HepG2 (cell line): ENCODE measurements around the gene NTM. TPM values are rescaled to one million over a fixed set of nuclear protein-coding genes. Genes with fewer than 3 reads are reported as not detected.

Experiments used
- ATAC-seq: fragments of 200-7000 bp; cut with Tn5 transposase; 3 replicates; pipeline ENCODE4 v1.9.1; 2020; ENCODE audit warnings: mild to moderate bottlenecking, moderate library complexity
- BruUV-seq: library from RNA; stranded (reverse); fragments of 400-500 nt; replicated peaks from 2 replicates; lab custom pipeline; 2021; lab: Mats Ljungman, UMichigan
- CTCF ChIA-PET: fragments of 300-600 bp; formaldehyde crosslinking; extraction: SDS; loops from one replicate; lab custom pipeline; 2021; ENCODE audit warnings: low total read pairs, inconsistent platforms, low intra/inter-chr PET ratio; lab: Yijun Ruan, JAX
- POLR2A ChIA-PET: fragments of 350-600 bp; sonication (Branson Sonifier 250); formaldehyde crosslinking; loops from one replicate; lab custom pipeline; 2020; ENCODE audit warnings: antibody characterized with exemption, inconsistent platforms; lab: Yijun Ruan, JAX
- DNase-seq: peaks from one replicate; pipeline ENCODE4 v3.0.0-alpha.2; 2015; ENCODE audit warnings: low spot score
- FAIRE-seq: peaks from 3 replicates; lab custom pipeline; 2011; peaks lifted over from hg19 to GRCh38; lab: Jason Lieb, UNC
- H2AFZ ChIP-seq: one replicate; pipeline ENCODE4 v1.6.1; 2011; ENCODE audit warnings: low read length, inconsistent platforms
- H3K27ac ChIP-seq: fragments of 300-600 bp; 3 replicates; pipeline ENCODE4 v1.8.0; 2011; ENCODE audit warnings: mixed run types, mild to moderate bottlenecking, mixed read lengths, low read length, inconsistent platforms; ENCODE audit not compliant: insufficient read depth; ENCODE audit errors: extremely low read length
- H3K27me3 ChIP-seq, 2 experiments: fragments of 200-600 bp in 1 of 2; 2 replicates in 1 of 2; 3 replicates in 1 of 2; pipeline versions ENCODE4 v1.6.0 to v1.8.0; 2011; ENCODE audit warnings: low read length in 2 of 2, mild to moderate bottlenecking in 2 of 2, moderate library complexity in 2 of 2, inconsistent platforms in 1 of 2; ENCODE audit not compliant: insufficient read depth in 2 of 2, control insufficient read depth in 1 of 2
- H3K36me3 ChIP-seq, 2 experiments: fragments of 200-600 bp in 1 of 2; replicated peaks in 1 of 2; 2 replicates in 1 of 2; 3 replicates in 1 of 2; pipeline versions ENCODE4 v1.5.1 to v1.8.0; 2011; ENCODE audit warnings: low read length in 2 of 2, inconsistent platforms in 1 of 2; ENCODE audit not compliant: insufficient read depth in 2 of 2, control insufficient read depth in 1 of 2
- H3K4me1 ChIP-seq: 2 replicates; pipeline ENCODE4 v1.5.1; 2012; ENCODE audit warnings: low read length, inconsistent platforms; ENCODE audit not compliant: insufficient read depth
- H3K4me2 ChIP-seq: 2 replicates; pipeline ENCODE4 v1.6.0; 2011; ENCODE audit warnings: low read depth, low read length, inconsistent platforms
- H3K4me3 ChIP-seq, 3 experiments: fragments of 200-600 bp in 1 of 3; sonication (generic), shearing (Covaris generic) in 1 of 3; replicated peaks in 1 of 3; 2 replicates each; pipeline ENCODE4 v1.5.1; 2011 to 2016; ENCODE audit warnings: low read length in 3 of 3, inconsistent platforms in 2 of 3, low read depth in 2 of 3, mild to moderate bottlenecking in 2 of 3, control low read depth in 1 of 3, mixed read lengths in 1 of 3; ENCODE audit not compliant: insufficient read depth in 1 of 3
- H3K79me2 ChIP-seq: one replicate; pipeline ENCODE4 v1.6.1; 2011; ENCODE audit warnings: low read length, inconsistent platforms; ENCODE audit not compliant: insufficient read depth
- H3K9ac ChIP-seq: 2 replicates; pipeline ENCODE4 v1.6.0; 2011; ENCODE audit warnings: mild to moderate bottlenecking, low read depth, low read length, inconsistent platforms; ENCODE audit not compliant: insufficient read depth
- H3K9me3 ChIP-seq: 2 replicates; pipeline ENCODE4 v1.5.1; 2012; ENCODE audit warnings: mild to moderate bottlenecking, low read length
- H4K20me1 ChIP-seq: 2 replicates; pipeline ENCODE4 v1.6.0; 2011; ENCODE audit warnings: inconsistent platforms, mild to moderate bottlenecking, low read length, moderate library complexity; ENCODE audit not compliant: insufficient read depth
- DMAP1 ChIP-seq: IDR thresholded peaks from 2 replicates; pipeline ENCODE4 v1.6.1; 2016
- FOXK1 ChIP-seq: sonication (generic); formaldehyde crosslinking; IDR thresholded peaks from 2 replicates; pipeline ENCODE4 v1.4.0; 2020; ENCODE audit warnings: low read depth, missing genetic modification reagents, borderline replicate concordance
- HES4 ChIP-seq: sonication (generic); formaldehyde crosslinking; IDR thresholded peaks from 2 replicates; pipeline ENCODE4 v1.9.0; 2021; ENCODE audit warnings: mild to moderate bottlenecking, missing genetic modification reagents, borderline replicate concordance
- IKZF5 ChIP-seq: IDR thresholded peaks from 2 replicates; pipeline ENCODE4 v1.6.1; 2018; ENCODE audit warnings: missing genetic modification reagents, mild to moderate bottlenecking, missing compliant biosample characterization
- NBN ChIP-seq: fragments of 450-650 bp; conservative IDR thresholded peaks from 2 replicates; pipeline ENCODE4 v1.6.1; 2017
- POLR2AphosphoS2 ChIP-seq: IDR thresholded peaks from 2 replicates; pipeline ENCODE4 v1.6.1; 2011; ENCODE audit warnings: low read depth, low read length, improper control_type of control experiment
- PPARG ChIP-seq: conservative IDR thresholded peaks from 2 replicates; pipeline ENCODE4 v1.6.1; 2016; ENCODE audit warnings: missing biosample characterization, missing genetic modification reagents
- TEAD3 ChIP-seq: optimal IDR thresholded peaks from 2 replicates; pipeline ENCODE3; 2016; ENCODE audit warnings: borderline replicate concordance
- ZC3H13 ChIP-seq: sonication (generic); formaldehyde crosslinking; IDR thresholded peaks from 2 replicates; pipeline ENCODE4 v1.8.1; 2023; ENCODE audit warnings: mild to moderate bottlenecking, missing genetic modification reagents, moderate library complexity
- ZNF326 ChIP-seq: sonication (generic); formaldehyde crosslinking; IDR thresholded peaks from 2 replicates; pipeline ENCODE4 v1.4.0; 2020; ENCODE audit warnings: missing genetic modification reagents, borderline replicate concordance
- ZNF354B ChIP-seq: sonication (generic); formaldehyde crosslinking; IDR thresholded peaks from 2 replicates; pipeline ENCODE4 v1.8.0; 2022; ENCODE audit warnings: mild to moderate bottlenecking, missing genetic modification reagents
- ZNF496 ChIP-seq: sonication (generic); formaldehyde crosslinking; IDR thresholded peaks from 2 replicates; pipeline ENCODE4 v1.8.1; 2023; ENCODE audit warnings: mild to moderate bottlenecking, moderate library complexity, missing genetic modification reagents; ENCODE audit not compliant: insufficient replicate concordance
- ZNF547 ChIP-seq: sonication (generic); formaldehyde crosslinking; IDR thresholded peaks from 2 replicates; pipeline ENCODE4 v1.5.1; 2020; ENCODE audit warnings: mild to moderate bottlenecking, missing genetic modification reagents
- ZNF550 ChIP-seq: sonication (generic); formaldehyde crosslinking; IDR thresholded peaks from 2 replicates; pipeline ENCODE4 v1.4.0; 2020; ENCODE audit warnings: mild to moderate bottlenecking, missing genetic modification reagents, borderline replicate concordance
- WGBS: methylation state at CpG from one replicate; pipeline ENCODE4 v1.1.6; 2017; ENCODE audit warnings: low lambda C conversion rate; 5-methylcytosine and 5-hydroxymethylcytosine counted together
- in situ Hi-C: cut with HindIII; loops from 2 replicates; pipeline ENCODE4 v1.10.0; 2017; ENCODE audit warnings: low pct_unique_long_range_greater_than_20kb; ENCODE audit not compliant: extremely low pct_ligation_motif_present
- intact Hi-C: fragments of 100-400 bp; cut with micrococcal nuclease; formaldehyde crosslinking; loops from one replicate; pipeline ENCODE4 v1.10.0; 2022; ENCODE audit not compliant: unreplicated experiment
- polyA plus RNA-seq, 8 experiments: library from polyadenylated mRNA; depleted of rRNA in 3 of 8; stranded (reverse) in 7 of 8; unstranded in 1 of 8; fragments of >200 nt; fragmentation: Illumina TruSeq in 4 of 8; extraction: Trizol in 4 of 8; gene quantifications; 2 replicates each; pipeline versions ENCODE4 v1.2.1 to v1.2.3, GENCODE V29; 2011 to 2016; ENCODE audit warnings: low read depth in 4 of 8, missing spikeins in 1 of 8, mixed read lengths in 1 of 8; ENCODE audit not compliant: insufficient read depth in 1 of 8
- total RNA-seq, 5 experiments: library from RNA; depleted of rRNA; stranded (reverse); fragments of >200 nt; fragmentation: Illumina TruSeq; extraction: Trizol; gene quantifications; 2 replicates each; pipeline ENCODE4 v1.2.3, GENCODE V29; 2016; ENCODE audit warnings: low read depth in 1 of 5
- TF ChIP-seq, protein P1 (sequence below): sonication (generic); formaldehyde crosslinking; IDR thresholded peaks from 2 replicates; pipeline ENCODE4 v1.5.0; 2020; ENCODE audit warnings: mild to moderate bottlenecking, missing genetic modification reagents, moderate library complexity
- TF ChIP-seq, protein P2 (sequence below): sonication (generic); formaldehyde crosslinking; IDR thresholded peaks from 2 replicates; pipeline ENCODE4 v1.4.0; 2020; ENCODE audit warnings: mild to moderate bottlenecking, missing genetic modification reagents, borderline replicate concordance

Gene NTM
- total and polyA plus RNA-seq, 2 of the 13 experiments (the other 11 are each of a cell fraction or from before 2014, with no cell fraction given), result not detected

DNA sequence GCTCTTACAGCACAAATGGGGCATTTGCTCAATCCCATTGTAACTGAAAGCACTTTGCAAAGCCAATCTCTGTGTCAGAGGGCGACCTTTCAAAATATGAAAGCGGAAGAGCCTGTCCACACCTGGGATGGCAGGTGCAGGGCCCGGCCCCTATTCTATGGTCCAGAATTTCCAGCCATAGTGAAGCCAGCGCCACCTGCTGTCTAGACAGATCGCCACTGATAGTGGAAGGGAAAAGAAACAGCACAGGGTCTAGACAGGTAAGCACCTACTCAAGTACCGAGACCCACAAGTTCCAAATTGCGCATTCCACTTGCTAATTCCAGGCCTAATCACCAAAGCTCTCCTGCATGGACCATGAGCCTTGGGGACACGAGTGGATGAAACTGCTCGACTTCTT, 141.4 kb downstream of the NTM start:
- Histone ChIP-seq H3K36me3 (no peaks in the 10 kb centered on the region), H3K27ac (no peak overlapping the region), H3K9me3 (no peaks in the 10 kb centered on the region), H3K4me3 (no peak overlapping the region), H4K20me1 (no peaks in the 10 kb centered on the region), H3K4me1 (no peaks in the 10 kb centered on the region), H2AFZ (no peak overlapping the region), H3K79me2 (no peaks in the 10 kb centered on the region), H3K27me3 (peaks cover 0 to 7% of the 10 kb centered on the region in 2 experiments; a peak in 1 of 5 replicates), H3K4me2 (no peak overlapping the region), H3K9ac (no peak overlapping the region)
- ChIA-PET POLR2A (no interaction called here), CTCF (interaction anchor here (1.5 kb wide), 1 partner anchor 447 kb away, joined by 9 read pairs; no protein-coding TSS in a partner anchor)
- BruUV-seq, result no TSS peak
- intact Hi-C loops (no loop called here), in situ Hi-C loops (loop anchor here (5.0 kb wide), 1 partner anchor 449 kb away; no protein-coding TSS in a partner anchor)
- FAIRE-seq (no peak), ATAC-seq (peak; percentile 92), DNase-seq (peak; percentile 27)
- 5% methylated on average over 8 of the region's 9 CpGs for WGBS
- TF ChIP-seq PPARG (CRISPR knock-in tag) (no peak), ZC3H13 (no peak), ZNF547 (CRISPR knock-in tag) (no peak), FOXK1 (no peak), NBN (no peak), IKZF5 (CRISPR knock-in tag) (no peak), HES4 (CRISPR knock-in tag) (no peak), ZNF326 (CRISPR knock-in tag) (no peak), POLR2AphosphoS2 (no peak), ZNF550 (CRISPR knock-in tag) (no peak), TEAD3 (CRISPR knock-in tag) (no peak), ZNF354B (CRISPR knock-in tag) (no peak), ZNF496 (CRISPR knock-in tag) (no peak), DMAP1 (CRISPR knock-in tag) (no peak)
- TF ChIP-seq, protein P1, sequence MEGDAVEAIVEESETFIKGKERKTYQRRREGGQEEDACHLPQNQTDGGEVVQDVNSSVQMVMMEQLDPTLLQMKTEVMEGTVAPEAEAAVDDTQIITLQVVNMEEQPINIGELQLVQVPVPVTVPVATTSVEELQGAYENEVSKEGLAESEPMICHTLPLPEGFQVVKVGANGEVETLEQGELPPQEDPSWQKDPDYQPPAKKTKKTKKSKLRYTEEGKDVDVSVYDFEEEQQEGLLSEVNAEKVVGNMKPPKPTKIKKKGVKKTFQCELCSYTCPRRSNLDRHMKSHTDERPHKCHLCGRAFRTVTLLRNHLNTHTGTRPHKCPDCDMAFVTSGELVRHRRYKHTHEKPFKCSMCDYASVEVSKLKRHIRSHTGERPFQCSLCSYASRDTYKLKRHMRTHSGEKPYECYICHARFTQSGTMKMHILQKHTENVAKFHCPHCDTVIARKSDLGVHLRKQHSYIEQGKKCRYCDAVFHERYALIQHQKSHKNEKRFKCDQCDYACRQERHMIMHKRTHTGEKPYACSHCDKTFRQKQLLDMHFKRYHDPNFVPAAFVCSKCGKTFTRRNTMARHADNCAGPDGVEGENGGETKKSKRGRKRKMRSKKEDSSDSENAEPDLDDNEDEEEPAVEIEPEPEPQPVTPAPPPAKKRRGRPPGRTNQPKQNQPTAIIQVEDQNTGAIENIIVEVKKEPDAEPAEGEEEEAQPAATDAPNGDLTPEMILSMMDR (CRISPR knock-in tag), result peak; percentile 72
- TF ChIP-seq, protein P2, sequence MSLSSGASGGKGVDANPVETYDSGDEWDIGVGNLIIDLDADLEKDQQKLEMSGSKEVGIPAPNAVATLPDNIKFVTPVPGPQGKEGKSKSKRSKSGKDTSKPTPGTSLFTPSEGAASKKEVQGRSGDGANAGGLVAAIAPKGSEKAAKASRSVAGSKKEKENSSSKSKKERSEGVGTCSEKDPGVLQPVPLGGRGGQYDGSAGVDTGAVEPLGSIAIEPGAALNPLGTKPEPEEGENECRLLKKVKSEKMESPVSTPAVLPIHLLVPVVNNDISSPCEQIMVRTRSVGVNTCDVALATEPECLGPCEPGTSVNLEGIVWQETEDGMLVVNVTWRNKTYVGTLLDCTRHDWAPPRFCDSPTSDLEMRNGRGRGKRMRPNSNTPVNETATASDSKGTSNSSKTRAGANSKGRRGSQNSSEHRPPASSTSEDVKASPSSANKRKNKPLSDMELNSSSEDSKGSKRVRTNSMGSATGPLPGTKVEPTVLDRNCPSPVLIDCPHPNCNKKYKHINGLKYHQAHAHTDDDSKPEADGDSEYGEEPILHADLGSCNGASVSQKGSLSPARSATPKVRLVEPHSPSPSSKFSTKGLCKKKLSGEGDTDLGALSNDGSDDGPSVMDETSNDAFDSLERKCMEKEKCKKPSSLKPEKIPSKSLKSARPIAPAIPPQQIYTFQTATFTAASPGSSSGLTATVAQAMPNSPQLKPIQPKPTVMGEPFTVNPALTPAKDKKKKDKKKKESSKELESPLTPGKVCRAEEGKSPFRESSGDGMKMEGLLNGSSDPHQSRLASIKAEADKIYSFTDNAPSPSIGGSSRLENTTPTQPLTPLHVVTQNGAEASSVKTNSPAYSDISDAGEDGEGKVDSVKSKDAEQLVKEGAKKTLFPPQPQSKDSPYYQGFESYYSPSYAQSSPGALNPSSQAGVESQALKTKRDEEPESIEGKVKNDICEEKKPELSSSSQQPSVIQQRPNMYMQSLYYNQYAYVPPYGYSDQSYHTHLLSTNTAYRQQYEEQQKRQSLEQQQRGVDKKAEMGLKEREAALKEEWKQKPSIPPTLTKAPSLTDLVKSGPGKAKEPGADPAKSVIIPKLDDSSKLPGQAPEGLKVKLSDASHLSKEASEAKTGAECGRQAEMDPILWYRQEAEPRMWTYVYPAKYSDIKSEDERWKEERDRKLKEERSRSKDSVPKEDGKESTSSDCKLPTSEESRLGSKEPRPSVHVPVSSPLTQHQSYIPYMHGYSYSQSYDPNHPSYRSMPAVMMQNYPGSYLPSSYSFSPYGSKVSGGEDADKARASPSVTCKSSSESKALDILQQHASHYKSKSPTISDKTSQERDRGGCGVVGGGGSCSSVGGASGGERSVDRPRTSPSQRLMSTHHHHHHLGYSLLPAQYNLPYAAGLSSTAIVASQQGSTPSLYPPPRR (CRISPR knock-in tag), result no peak
